Hematopoietic multipotent progenitor cell treated with erythropoietin and hydrocortisone succinate and interleukin-3 and kit ligand, for 6 days (in vitro differentiated cells): Measurements from ENCODE around the gene SGSM2.

Source experiments
- DNase-seq: peaks from one replicate; pipeline ENCODE4 v3.0.0-alpha.2; 2015

SGSM2 gene

GRCh38 chr17:2427215-2427614 lies 89.9 kb downstream of the SGSM2 start:
- DNase-seq: no peak

- DNase-seq: no peak
Observed at GRCh38 chr17:2427910-2428309, 90.6 kb downstream of the SGSM2 start.
